IPS DF 6.9 (cell line): Measurements from ENCODE around the gene MBD3L2B.

Source experiments
- DNase-seq: peaks from one replicate; pipeline ENCODE4 v3.0.0-alpha.2; 2013; ENCODE audit warnings: low read depth, low spot score
- H3K27ac ChIP-seq: one replicate; pipeline ENCODE4 v1.5.1; 2013; ENCODE audit warnings: low read length, control low read depth
- H3K27me3 ChIP-seq: 2 replicates; pipeline ENCODE4 v1.6.1; 2013; ENCODE audit warnings: mild to moderate bottlenecking, low read length; ENCODE audit not compliant: control insufficient read depth, insufficient read depth
- H3K36me3 ChIP-seq: 2 replicates; pipeline ENCODE4 v1.6.1; 2013; ENCODE audit warnings: low read length; ENCODE audit not compliant: control insufficient read depth, insufficient read depth
- H3K4me1 ChIP-seq: 2 replicates; pipeline ENCODE4 v1.6.1; 2013; ENCODE audit warnings: low read length; ENCODE audit not compliant: control insufficient read depth, insufficient read depth
- H3K4me3 ChIP-seq: 2 replicates; pipeline ENCODE4 v1.5.1; 2013; ENCODE audit warnings: mild to moderate bottlenecking, low read length
- H3K9me3 ChIP-seq: 2 replicates; pipeline ENCODE4 v1.6.1; 2013; ENCODE audit warnings: low read length, inconsistent platforms; ENCODE audit not compliant: control insufficient read depth, insufficient read depth
- WGBS: extraction: QIAGEN DNeasy Blood & Tissue Kit; methylation state at CpG from one replicate; pipeline ENCODE4 v1.1.7; 2013; ENCODE audit warnings: mixed read lengths, missing lambda C conversion rate; ENCODE audit not compliant: insufficient read length, insufficient coverage; 5-methylcytosine and 5-hydroxymethylcytosine counted together

MBD3L2B gene

GRCh38 chr19:6995054-6995453 is 26.2 kb downstream of the MBD3L2B start:
- H3K4me1 ChIP-seq = no peaks in the 10 kb centered on the region
- H3K36me3 ChIP-seq = no peaks in the 10 kb centered on the region
- H3K27me3 ChIP-seq = no peaks in the 10 kb centered on the region
- H3K9me3 ChIP-seq = peaks cover 12% of the 10 kb centered on the region
- no CpG with 5 or more reads among the region's 1 CpG for WGBS
- no peak overlapping the region for H3K4me3 ChIP-seq
- H3K27ac ChIP-seq = no peak overlapping the region
- DNase-seq = no peak

DNA sequence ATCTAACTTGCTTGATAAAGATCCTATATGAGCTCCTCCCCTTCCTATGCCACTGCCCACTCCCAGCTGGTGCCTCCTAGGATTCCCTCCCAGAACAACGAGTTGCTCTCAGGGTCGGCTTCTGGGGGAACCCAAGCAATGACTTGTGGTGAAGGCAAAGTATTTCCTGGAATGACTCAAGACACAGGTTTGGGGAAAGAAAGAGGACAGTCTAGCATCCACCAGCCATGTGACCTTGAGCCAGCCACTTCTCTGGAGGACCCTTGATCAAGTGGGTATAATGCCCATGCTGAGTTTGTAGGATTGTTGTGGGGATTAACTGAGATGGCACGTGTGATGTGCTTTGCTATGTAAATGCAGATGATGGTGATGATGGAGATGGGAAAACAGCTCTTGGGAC is 33.0 kb downstream of the MBD3L2B start:
- WGBS = no CpG with 5 or more reads among the region's 3 CpGs
- Histone ChIP-seq H3K4me3 (no peak overlapping the region), H3K9me3 (peaks cover 5% of the 10 kb centered on the region), H3K36me3 (no peaks in the 10 kb centered on the region), H3K27ac (no peak overlapping the region), H3K4me1 (no peaks in the 10 kb centered on the region), H3K27me3 (no peaks in the 10 kb centered on the region)
- DNase-seq = no peak

DNA sequence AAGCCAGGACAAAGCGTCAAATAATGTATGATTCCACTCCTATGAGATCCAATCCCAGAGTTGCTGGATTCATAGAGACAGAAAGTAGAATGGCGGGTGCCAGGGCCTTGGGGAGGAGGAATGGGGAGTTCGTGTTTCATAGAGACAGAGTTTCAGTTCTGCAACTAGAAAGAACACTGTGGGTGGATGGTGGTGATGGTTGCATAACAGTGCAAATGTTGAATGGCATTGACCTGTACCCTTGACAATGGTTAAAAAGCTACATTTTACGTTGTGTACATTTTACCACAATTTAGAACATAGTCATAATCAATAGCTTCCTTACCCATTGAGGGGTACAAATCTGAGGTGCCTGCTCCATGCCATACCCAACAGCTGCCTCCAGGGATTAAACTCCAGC is 33.4 kb downstream of the MBD3L2B start:
- no CpG with 5 or more reads among the region's 4 CpGs for WGBS
- Histone ChIP-seq H3K4me1 (no peaks in the 10 kb centered on the region), H3K4me3 (no peak overlapping the region), H3K27me3 (no peaks in the 10 kb centered on the region), H3K36me3 (no peaks in the 10 kb centered on the region), H3K9me3 (peaks cover 5% of the 10 kb centered on the region), H3K27ac (no peak overlapping the region)
- no peak for DNase-seq

DNA sequence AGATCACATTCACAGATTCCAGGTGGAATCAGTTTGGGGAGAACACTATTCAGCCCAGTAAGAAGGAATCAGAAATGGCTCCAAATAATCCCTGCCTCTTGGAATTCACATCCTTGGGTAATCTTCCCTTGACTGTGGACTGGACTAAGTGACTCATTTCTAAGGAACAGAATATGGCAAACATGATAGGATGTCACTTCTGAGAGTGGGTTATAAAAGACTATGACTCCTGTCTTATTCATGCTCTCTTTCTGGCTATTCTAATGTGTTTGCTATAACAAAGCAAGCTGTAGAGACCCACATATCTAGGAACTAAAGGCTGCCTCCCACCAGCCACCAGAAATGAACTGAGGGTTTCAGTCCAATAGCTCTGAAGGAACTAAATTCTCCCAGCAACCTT is 37.8 kb downstream of the MBD3L2B start:
- DNase-seq = no peak
- Histone ChIP-seq H3K4me1 (no peaks in the 10 kb centered on the region), H3K9me3 (peaks cover 11% of the 10 kb centered on the region), H3K4me3 (no peak overlapping the region), H3K27ac (no peak overlapping the region), H3K36me3 (no peaks in the 10 kb centered on the region), H3K27me3 (no peaks in the 10 kb centered on the region)

DNA sequence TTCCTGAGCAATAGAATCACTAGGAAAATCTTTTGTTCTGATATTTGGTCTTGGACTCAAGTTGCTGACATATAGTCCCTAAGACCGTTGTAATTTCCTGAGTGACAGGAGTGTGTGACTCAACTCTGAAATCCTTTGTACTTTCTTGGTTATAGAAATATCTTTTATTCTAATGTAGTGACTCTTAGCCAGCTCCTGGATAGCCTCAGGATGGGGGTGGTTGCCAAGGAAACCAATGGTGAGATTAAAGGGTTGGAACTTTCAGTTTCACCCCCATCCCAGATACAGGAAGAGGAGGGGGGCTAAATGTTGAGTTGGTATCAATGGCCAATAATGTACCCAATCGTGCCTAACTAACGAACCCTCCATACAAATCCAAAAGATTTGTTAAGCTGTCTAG is 41.8 kb downstream of the MBD3L2B start:
- no peaks in the 10 kb centered on the region for H3K36me3 ChIP-seq
- H3K4me3 ChIP-seq = no peak overlapping the region
- no CpG with 5 or more reads among the region's 3 CpGs for WGBS
- no peaks in the 10 kb centered on the region for H3K27me3 ChIP-seq
- no peaks in the 10 kb centered on the region for H3K4me1 ChIP-seq
- peaks cover 12% of the 10 kb centered on the region for H3K9me3 ChIP-seq
- no peak for DNase-seq
- H3K27ac ChIP-seq = no peak overlapping the region

DNA sequence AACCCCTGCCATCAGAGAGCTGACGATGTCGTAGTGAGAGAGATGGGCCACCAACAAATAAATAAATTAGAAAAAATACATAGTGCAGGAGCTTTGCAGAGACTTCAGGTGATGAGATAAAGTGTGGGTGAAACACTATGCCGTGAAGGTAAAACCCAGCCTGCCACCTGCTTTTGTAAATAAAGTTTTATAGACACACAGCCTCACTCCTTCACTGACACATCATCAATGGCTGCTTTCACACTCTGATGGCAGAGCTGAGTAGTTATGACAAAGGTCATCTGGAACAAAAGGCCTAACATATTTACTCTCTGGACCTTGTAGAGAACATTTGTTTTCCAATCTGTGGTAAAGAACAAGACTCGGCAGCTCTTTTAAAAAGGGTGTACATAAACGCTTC is 45.0 kb downstream of the MBD3L2B start:
- WGBS = no CpG with 5 or more reads among the region's 5 CpGs
- DNase-seq = no peak
- Histone ChIP-seq H3K4me3 (no peak overlapping the region), H3K36me3 (no peaks in the 10 kb centered on the region), H3K4me1 (no peaks in the 10 kb centered on the region), H3K27me3 (no peaks in the 10 kb centered on the region), H3K27ac (no peak overlapping the region), H3K9me3 (peaks cover 8% of the 10 kb centered on the region)

GRCh38 chr19:6971366-6971765 is 49.9 kb downstream of the MBD3L2B start:
- WGBS = no CpG with 5 or more reads among the region's 1 CpG
- Histone ChIP-seq H3K4me3 (no peak overlapping the region), H3K9me3 (peaks cover 5% of the 10 kb centered on the region), H3K4me1 (no peaks in the 10 kb centered on the region), H3K36me3 (no peaks in the 10 kb centered on the region), H3K27me3 (no peaks in the 10 kb centered on the region), H3K27ac (no peak overlapping the region)
- no peak for DNase-seq

- H3K4me1 ChIP-seq = no peaks in the 10 kb centered on the region
These were observed 50.8 kb downstream of the MBD3L2B start for GRCh38 chr19:6970443-6970842.

GRCh38 chr19:6970021-6970420 is 51.2 kb downstream of the MBD3L2B start:
- Histone ChIP-seq H3K27me3 (no peaks in the 10 kb centered on the region), H3K36me3 (no peaks in the 10 kb centered on the region), H3K4me1 (no peaks in the 10 kb centered on the region), H3K27ac (no peak overlapping the region), H3K9me3 (peaks cover 5% of the 10 kb centered on the region), H3K4me3 (no peak overlapping the region)
- DNase-seq = no peak
- WGBS = no CpG with 5 or more reads among the region's 2 CpGs

More at GRCh38 chr19:6970443-6970842, 50.8 kb downstream of the MBD3L2B start:
- DNase-seq = no peak
- Histone ChIP-seq H3K27me3 (no peaks in the 10 kb centered on the region), H3K9me3 (peaks cover 5% of the 10 kb centered on the region), H3K27ac (no peak overlapping the region), H3K4me3 (no peak overlapping the region), H3K36me3 (no peaks in the 10 kb centered on the region)
- WGBS = no CpG with 5 or more reads among the region's 5 CpGs

- Histone ChIP-seq H3K4me1 (no peaks in the 10 kb centered on the region), H3K27me3 (no peaks in the 10 kb centered on the region), H3K27ac (no peak overlapping the region), H3K36me3 (no peaks in the 10 kb centered on the region), H3K4me3 (no peak overlapping the region), H3K9me3 (peaks cover 5% of the 10 kb centered on the region)
- no CpG with 5 or more reads among the region's 2 CpGs for WGBS
- DNase-seq = no peak
These were observed 51.7 kb downstream of the MBD3L2B start for GRCh38 chr19:6969490-6969889.
